IMR-90 (cell line): ENCODE results near the gene RIMKLA.

ENCODE experiments used
- POLR2A ChIP-seq: IDR thresholded peaks from 2 replicates; pipeline ENCODE4 v1.6.1; 2012; ENCODE audit warnings: mild to moderate bottlenecking, low read depth, low read length
- RCOR1 ChIP-seq: IDR thresholded peaks from 2 replicates; pipeline ENCODE4 v1.6.1; 2012; ENCODE audit warnings: mild to moderate bottlenecking, low read length, improper control_type of control experiment; ENCODE audit not compliant: insufficient replicate concordance
- SMC3 ChIP-seq: fragments of 150-350 bp; IDR thresholded peaks from 2 replicates; pipeline ENCODE4 v1.6.1; 2016; ENCODE audit warnings: low read depth, mild to moderate bottlenecking, antibody characterized with exemption, low read length, moderate library complexity
- TF ChIP-seq, protein P1 (sequence below): conservative IDR thresholded peaks from 2 replicates; pipeline ENCODE4 v1.5.1; 2012; ENCODE audit warnings: mild to moderate bottlenecking, low read depth, low read length, improper control_type of control experiment
- TF ChIP-seq, protein P2 (sequence below): fragments of 150-350 bp; IDR thresholded peaks from 2 replicates; pipeline ENCODE4 v1.6.1; 2017; ENCODE audit warnings: mild to moderate bottlenecking, antibody characterized with exemption, low read length, low read depth

- TF ChIP-seq, protein P1, sequence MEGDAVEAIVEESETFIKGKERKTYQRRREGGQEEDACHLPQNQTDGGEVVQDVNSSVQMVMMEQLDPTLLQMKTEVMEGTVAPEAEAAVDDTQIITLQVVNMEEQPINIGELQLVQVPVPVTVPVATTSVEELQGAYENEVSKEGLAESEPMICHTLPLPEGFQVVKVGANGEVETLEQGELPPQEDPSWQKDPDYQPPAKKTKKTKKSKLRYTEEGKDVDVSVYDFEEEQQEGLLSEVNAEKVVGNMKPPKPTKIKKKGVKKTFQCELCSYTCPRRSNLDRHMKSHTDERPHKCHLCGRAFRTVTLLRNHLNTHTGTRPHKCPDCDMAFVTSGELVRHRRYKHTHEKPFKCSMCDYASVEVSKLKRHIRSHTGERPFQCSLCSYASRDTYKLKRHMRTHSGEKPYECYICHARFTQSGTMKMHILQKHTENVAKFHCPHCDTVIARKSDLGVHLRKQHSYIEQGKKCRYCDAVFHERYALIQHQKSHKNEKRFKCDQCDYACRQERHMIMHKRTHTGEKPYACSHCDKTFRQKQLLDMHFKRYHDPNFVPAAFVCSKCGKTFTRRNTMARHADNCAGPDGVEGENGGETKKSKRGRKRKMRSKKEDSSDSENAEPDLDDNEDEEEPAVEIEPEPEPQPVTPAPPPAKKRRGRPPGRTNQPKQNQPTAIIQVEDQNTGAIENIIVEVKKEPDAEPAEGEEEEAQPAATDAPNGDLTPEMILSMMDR = no peak
- TF ChIP-seq, protein P2, sequence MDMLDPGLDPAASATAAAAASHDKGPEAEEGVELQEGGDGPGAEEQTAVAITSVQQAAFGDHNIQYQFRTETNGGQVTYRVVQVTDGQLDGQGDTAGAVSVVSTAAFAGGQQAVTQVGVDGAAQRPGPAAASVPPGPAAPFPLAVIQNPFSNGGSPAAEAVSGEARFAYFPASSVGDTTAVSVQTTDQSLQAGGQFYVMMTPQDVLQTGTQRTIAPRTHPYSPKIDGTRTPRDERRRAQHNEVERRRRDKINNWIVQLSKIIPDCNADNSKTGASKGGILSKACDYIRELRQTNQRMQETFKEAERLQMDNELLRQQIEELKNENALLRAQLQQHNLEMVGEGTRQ = no peak
- no peak for TF ChIP-seq SMC3
- no peak for TF ChIP-seq POLR2A
- TF ChIP-seq RCOR1 = no peak
Measured at GRCh38 chr1:42466030-42466429, 85.4 kb downstream of the RIMKLA start.
